Stimulated activated CD8-positive, alpha-beta memory T cell treated with anti-CD3 and anti-CD28 coated beads, Interleukin-15, amount 100 ng/mL, for 4 hours (primary cell): ENCODE measurements around the gene DDX54.

Experiments
- DNase-seq, 2 donors: peaks; one replicate each; pipeline ENCODE4 v3.0.0-alpha.2; 2020; ENCODE audit warnings: low read depth in 2 of 2

Gene DDX54

DNA sequence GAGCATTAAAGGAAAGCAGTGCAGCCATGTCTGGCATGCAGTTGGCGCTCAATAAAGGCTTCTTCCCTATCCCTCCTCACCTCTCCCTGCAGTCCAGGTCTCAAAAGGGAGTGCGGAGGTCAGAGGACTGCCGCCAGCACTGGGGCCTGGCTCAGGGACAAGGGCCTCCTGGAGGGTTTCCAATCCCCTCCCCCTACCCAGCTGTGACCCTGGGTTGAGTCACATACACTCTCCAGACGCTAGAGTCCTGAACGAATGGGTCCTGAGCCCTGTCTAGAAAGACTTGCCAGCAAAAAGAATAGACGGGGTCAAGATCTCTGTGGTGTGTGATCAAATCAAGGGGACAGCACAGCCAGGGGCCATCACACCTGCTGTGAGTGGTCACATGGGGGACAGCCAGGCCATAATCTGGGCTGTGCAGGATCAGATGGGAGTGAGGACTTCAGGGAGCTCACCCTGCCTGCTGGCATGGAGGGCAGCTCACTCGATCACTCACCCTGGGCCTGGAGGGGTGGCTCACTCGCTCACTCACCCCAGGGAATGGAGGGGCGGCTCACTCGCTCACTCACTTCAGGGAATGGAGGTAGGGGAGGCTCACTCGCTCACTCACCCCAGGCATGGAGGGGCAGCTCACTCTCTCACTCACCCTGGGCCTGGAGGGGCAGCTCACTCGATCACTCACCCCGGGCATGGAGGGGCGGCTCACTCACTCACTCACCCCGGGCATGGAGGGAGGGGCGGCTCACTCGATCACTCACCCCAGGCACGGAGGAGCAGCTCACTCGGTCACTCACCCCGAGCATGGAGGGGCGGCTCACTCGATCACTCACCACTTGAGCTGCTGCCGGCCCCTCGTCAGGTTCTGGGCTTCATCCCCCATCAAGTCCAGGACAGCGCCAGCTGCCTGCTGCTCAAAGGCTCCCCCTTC is 22.9 kb downstream of the DDX54 start:
- DNase-seq: no peak

GRCh38 chr12:113161415-113162016 is 23.8 kb downstream of the DDX54 start:
- no peak for DNase-seq

DNA sequence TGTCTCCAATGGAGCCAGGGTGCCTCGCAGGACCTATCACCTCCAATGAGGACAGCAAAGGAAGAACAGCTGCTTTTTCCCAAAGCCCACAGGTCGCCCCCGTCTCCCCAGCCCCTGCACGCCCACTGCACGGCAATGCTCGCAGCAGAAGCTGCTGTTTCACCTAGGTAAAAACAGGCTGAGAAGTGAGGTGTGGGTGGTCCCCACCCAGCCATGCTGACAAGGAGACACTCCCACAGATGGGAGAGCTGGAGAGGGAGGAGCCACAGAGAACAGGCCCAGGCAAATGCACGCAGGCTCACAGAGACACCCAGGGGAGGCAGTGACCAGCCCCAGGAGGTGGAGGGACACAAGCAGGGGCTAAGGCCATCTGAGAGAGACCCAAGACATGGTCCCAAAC is 25.3 kb downstream of the DDX54 start:
- DNase-seq: no peak

- DNase-seq: no peak
Observed at GRCh38 chr12:113158439-113159203, 26.7 kb downstream of the DDX54 start.

GRCh38 chr12:113157218-113157859 is 27.9 kb downstream of the DDX54 start:
- no peak for DNase-seq

GRCh38 chr12:113155646-113156045 is 29.6 kb downstream of the DDX54 start:
- no peak for DNase-seq

- no peak for DNase-seq
Observed at GRCh38 chr12:113155060-113155459, 30.2 kb downstream of the DDX54 start.

DNA sequence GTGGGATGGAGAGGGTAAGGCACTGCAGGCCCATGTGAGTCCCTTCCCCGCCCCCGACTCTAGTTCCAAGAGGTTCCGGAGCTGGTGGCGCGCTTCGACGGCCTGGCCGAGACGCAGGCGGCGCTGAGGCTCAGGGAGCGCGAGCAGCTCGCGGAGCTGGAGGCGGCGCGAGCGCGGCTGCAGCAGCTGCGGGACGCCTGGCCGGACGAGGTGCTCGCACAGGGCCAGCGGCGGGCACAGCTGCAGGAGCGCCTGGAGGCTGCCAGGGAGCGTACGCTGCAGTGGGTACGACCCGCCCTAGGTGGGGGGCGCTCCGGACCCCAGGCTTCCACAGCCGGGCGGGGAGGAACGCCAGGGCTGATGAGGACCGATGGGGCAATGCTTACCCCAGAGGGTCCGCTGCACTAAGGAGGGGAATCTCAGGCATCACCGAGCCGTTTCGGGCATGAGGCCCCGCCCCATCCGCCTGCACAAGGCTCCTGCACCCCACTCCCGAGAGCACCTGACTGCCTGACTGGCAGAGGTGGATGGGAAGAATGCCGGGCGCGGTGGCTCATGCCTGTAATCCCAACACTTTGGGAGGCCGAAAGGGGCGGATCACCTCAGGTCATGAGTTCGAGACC is 30.8 kb downstream of the DDX54 start:
- DNase-seq: no peak

DNA sequence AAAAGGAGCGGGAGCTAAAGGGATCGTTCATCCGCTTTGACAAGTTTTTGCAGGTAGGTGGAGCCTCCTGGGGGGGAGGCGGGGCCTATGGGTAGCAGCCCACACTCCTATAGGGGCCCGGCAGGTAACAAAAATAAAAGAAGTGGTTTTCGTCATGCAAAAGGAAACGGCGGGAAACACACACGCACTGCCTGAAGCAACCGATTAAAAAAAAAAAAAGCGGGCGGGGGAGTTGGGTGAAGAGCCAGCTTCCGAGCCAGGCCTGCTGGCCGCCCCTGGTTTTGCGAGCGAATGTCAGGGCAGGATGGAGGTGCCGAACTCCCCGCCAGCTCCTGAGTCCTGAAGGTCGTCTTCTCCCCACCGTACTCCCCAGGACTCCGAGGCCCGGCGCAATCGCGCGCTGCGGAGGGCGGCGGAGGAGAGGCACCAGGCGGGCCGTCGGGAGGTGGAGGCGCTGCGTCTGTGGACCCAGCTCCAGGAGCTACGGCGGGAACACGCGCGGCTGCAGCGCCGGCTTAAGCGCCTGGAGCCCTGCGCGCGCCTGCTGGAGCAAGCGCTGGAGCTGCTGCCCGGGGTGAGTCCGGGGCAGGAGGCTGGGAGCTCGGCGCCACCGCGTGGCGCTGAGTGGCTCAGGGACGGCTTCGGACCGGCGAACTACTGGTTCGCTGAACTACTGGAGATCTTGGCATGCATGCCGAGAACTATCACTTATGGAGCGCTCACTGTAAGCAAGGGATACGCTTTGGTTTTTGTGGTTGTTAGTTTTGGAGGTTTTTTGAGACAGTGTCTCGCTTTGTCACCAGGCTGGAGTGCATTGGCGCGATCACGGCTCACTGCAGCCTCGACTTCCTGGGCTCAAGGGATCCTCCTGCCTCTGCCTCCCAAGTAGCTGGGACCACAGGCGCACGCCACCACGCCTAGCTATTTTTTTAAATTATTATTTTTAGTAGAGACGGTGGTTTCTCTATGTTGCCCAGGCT is 32.2 kb downstream of the DDX54 start:
- DNase-seq: peak; percentile 15 to 19

- DNase-seq: no peak
Observed at GRCh38 chr12:113152196-113152834, 33.0 kb downstream of the DDX54 start.

DNA sequence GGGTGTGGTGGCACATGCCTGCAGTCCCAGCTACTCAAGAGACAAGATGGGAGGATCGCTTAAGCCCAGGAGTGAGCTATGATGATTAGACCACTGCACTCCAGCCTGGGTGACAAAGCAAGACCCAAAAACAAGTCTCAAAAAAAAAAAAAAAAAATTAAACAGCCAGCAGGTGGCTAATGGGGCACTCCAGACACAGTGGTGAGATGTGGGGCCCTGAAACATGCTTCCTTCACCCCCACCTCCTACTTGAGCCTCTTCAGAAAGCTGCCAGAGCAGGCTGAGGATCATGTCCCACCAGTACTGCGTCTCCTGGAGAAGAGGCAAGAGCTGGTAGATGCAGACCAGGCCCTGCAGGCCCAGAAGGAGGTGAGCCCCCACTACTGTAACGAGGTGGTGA is 33.6 kb downstream of the DDX54 start:
- DNase-seq: no peak

GRCh38 chr12:113149361-113150150 is 35.7 kb downstream of the DDX54 start, which contains the start of gene CFAP73:
Gene CFAP73 (plus strand): TSS chr12:113149724. CDS start chr12:113149858, 134 bp downstream.
- no peak for DNase-seq

- no peak for DNase-seq
Observed at GRCh38 chr12:113146999-113147398, 38.3 kb downstream of the DDX54 start.

DNA sequence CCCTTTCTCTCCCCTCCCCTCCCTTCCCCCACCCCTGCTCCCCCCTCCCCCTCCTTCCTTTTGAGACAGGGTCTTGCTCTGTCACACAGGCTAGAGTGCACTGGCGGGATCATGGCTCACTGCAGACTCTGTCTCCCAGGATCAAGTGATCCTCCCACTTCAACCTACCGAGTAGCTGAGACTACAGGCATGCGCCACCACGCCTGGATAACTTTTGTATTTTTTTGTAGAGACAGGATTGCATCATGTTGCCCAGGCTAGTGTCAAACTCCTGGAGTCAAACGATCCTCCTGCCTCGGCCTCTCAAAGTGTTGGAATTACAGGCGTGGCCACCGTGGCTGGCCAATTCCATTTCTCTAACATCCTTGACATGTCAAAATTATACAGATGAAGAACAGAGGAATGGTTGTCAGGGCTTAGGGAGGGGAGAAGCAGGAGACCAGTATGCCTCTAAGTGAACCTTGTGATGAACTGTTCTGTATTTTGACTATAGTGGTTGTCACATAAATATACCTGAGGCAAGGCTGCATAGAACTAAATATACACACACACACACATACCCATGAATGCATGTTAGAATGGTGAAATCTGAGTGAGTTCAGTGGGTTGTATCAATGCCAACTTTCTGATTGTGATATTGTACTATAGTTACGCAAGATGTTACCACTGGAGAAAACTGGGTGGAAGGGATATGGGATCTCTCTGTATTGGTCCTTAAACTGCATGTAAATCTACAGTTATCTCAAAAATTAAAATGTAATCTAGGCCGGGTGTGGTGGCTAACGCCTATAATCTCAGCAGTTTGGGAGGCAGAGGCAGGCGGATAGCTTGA is 39.3 kb downstream of the DDX54 start:
- no peak for DNase-seq

- no peak for DNase-seq
Observed at GRCh38 chr12:113144806-113145205, 40.5 kb downstream of the DDX54 start.

GRCh38 chr12:113143959-113144358 is 41.3 kb downstream of the DDX54 start:
- no peak for DNase-seq

GRCh38 chr12:113142886-113143332 is 42.4 kb downstream of the DDX54 start:
- no peak for DNase-seq
